SU-DHL-6 (cell line): ENCODE results near the gene CC2D1B.

Experiments used
- EZH2phosphoT487 ChIP-seq: fragments of 200-600 bp; sonication (generic), shearing (Covaris generic); conservative IDR thresholded peaks from 2 replicates; pipeline ENCODE4 v1.6.1; 2018; ENCODE audit warnings: mild to moderate bottlenecking, antibody characterized with exemption, low read length, moderate library complexity, mixed read lengths
- TF ChIP-seq, protein P1 (sequence below): fragments of 200-600 bp; sonication (generic); IDR thresholded peaks from one replicate; pipeline ENCODE4 v1.5.1; 2017; ENCODE audit warnings: antibody characterized with exemption, mild to moderate bottlenecking, low read length, moderate library complexity; ENCODE audit not compliant: insufficient read depth, poor library complexity, severe bottlenecking

DNA sequence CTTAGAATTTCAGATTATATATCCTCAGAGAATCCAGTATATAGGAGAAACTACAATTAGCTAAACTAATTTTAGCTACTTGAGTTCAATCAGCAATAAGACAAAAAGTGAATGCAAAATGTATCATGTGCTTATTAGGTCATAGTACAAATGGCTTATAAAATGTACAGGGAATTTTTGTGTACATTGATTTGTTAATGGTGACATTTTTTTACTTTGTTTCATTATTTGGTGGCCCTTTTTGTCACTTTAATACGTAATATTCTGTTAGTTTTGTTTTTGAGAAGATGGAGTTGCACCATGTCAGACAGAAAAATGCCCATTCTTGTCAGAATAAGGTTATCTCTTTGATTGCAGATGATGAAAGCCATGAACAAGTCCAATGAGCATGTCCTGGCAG, 33.6 kb downstream of the CC2D1B start:
- TF ChIP-seq, protein P1, sequence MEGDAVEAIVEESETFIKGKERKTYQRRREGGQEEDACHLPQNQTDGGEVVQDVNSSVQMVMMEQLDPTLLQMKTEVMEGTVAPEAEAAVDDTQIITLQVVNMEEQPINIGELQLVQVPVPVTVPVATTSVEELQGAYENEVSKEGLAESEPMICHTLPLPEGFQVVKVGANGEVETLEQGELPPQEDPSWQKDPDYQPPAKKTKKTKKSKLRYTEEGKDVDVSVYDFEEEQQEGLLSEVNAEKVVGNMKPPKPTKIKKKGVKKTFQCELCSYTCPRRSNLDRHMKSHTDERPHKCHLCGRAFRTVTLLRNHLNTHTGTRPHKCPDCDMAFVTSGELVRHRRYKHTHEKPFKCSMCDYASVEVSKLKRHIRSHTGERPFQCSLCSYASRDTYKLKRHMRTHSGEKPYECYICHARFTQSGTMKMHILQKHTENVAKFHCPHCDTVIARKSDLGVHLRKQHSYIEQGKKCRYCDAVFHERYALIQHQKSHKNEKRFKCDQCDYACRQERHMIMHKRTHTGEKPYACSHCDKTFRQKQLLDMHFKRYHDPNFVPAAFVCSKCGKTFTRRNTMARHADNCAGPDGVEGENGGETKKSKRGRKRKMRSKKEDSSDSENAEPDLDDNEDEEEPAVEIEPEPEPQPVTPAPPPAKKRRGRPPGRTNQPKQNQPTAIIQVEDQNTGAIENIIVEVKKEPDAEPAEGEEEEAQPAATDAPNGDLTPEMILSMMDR, result no peak
- TF ChIP-seq EZH2phosphoT487, result no peak
